EH (cell line): ENCODE measurements around the gene CNMD.
A peak's percentile ranks its signal among the peaks of the same experiment; 100 is the strongest.

Source experiments
- DNase-seq: peaks from one replicate; pipeline ENCODE4 v3.0.0-alpha.2; 2015; ENCODE audit warnings: low read depth

CNMD gene

GRCh38 chr13:52685806-52686205, 53.8 kb downstream of the CNMD start:
- DNase-seq: peak; percentile 6

- no peak for DNase-seq
These were observed 61.8 kb downstream of the CNMD start for GRCh38 chr13:52677823-52678222.

- no peak for DNase-seq
These were observed 66.2 kb downstream of the CNMD start for GRCh38 chr13:52673465-52673864.

DNA sequence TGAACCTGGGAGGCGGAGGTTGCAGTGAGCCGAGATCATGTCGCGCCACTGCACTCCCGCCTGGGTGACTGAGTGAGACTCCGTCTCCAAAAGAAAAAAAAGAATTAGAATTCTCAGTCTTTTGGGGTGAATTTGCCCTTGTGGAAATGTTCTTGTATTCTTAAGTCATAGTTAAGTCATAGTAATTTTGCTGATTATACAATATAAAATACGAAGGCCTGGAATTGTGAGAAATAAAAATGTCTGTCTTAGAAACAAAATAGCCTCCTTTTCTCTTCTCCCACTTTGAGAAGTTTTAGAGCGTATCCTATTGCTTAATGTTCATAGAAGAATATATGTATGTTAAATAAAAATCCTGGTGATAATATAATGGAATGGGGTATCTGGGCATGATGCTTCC, 68.9 kb downstream of the CNMD start:
- no peak for DNase-seq

- DNase-seq: no peak
These were observed 69.9 kb downstream of the CNMD start for GRCh38 chr13:52669677-52670076.

GRCh38 chr13:52665325-52665724, 74.3 kb downstream of the CNMD start:
- peak; percentile 33 for DNase-seq

DNA sequence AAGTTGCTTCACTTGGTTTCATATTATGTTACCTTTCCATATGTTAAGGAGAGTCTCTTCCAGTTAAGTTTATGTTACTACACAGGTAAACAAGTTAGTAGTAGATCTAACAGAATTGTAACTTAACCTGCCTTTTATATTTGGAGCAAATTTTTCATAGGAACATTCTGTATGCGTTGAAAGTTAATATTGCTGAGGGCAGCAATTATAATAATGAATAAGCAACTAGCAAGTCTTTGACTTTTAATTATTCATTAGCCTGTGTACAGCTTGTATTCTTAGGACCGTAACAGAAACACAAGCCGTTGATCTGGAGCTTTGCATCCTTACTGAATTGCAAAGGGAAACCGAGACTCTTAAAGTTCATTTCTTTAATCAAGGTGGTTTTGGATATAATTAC, 75.3 kb downstream of the CNMD start:
- DNase-seq: no peak

- DNase-seq: no peak
These were observed 80.3 kb downstream of the CNMD start for GRCh38 chr13:52659340-52659739.
